ENCODE results near the gene SAYSD1.

SAYSD1 gene

DNA sequence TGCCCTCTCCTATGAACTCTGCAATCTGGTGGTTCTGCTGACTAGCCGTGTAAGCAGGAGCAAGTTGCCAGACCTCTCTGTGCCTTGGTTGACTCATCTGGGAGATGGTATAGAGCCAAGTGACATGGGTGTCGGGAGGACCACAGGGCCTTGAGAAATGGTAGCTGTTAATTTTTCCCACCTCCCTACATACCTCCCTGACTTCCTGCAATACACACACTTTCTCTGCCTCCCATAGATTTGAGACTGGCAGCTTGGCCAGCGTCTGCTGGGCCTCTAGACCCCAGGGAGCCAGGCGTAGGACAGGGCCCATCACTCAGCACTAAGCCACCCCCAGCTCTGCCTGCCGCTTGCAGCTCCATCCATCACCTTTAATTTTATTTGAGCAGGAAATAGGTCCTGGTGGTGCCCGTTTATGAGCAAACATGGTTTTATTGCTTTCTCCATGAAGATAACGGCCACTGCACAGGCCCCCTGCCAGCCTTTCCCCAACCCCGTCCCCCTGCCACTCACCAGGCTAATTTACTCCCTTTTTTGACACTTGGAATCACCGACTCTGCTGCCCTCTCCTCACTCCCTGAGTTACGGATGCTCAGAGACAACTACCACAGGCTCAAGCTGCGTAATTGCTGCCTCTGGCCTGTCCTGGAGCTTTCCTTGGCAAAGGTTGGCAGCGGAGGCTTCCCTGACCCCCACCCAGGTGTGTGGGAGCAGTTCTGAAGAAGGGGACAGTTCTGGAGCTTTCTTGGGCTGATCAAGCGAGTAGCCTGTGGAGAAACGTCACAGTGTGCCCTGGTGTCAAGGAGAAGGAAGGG is 55.3 kb downstream of the SAYSD1 start:
- H3K36me3 Mint-ChIP-seq = no peaks in the 10 kb centered on the region
- no peaks in the 10 kb centered on the region for H3K27me3 Mint-ChIP-seq
- H3K4me3 Mint-ChIP-seq = no peak overlapping the region
- H3K9me3 Mint-ChIP-seq = no peaks in the 10 kb centered on the region
- H3K4me1 Mint-ChIP-seq = no peaks in the 10 kb centered on the region
- H3K27ac Mint-ChIP-seq = no peak overlapping the region

DNA sequence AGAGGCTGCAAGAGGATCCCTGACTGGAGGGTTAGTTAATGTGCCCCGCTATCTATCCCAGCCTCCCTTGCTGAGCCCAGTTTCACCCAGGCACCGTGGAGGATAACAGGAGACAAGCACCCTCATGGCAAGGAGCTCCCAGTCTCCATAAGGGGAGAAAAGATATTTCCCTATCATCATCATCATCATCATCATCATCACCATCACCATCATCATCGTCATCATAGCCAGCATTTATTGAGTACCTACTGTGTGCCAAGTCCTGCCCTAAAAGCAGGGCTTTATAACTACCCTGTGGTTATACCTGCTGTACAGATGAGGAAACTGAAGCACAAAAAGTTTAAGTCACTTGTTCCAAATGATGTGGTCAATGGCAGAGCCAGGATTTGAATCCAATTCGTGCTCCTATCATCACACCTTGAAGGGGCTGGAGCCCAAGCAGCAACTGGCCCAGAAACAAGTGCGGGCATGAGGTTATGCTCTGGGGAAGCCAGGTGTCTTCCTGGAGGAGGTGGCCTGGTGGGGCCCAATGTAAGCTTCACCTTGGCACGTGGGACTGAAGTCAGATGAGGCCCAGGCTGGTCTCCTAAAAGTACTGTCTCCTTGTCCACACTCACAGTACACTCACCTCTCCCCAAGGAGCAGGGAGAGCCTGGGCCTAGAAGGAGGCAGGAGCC is 56.4 kb downstream of the SAYSD1 start:
- H3K36me3 Mint-ChIP-seq = no peaks in the 10 kb centered on the region
- H3K4me1 Mint-ChIP-seq = no peaks in the 10 kb centered on the region
- H3K27me3 Mint-ChIP-seq = no peaks in the 10 kb centered on the region
- H3K9me3 Mint-ChIP-seq = no peaks in the 10 kb centered on the region
- H3K27ac Mint-ChIP-seq = no peak overlapping the region
- no peak overlapping the region for H3K4me3 Mint-ChIP-seq

DNA sequence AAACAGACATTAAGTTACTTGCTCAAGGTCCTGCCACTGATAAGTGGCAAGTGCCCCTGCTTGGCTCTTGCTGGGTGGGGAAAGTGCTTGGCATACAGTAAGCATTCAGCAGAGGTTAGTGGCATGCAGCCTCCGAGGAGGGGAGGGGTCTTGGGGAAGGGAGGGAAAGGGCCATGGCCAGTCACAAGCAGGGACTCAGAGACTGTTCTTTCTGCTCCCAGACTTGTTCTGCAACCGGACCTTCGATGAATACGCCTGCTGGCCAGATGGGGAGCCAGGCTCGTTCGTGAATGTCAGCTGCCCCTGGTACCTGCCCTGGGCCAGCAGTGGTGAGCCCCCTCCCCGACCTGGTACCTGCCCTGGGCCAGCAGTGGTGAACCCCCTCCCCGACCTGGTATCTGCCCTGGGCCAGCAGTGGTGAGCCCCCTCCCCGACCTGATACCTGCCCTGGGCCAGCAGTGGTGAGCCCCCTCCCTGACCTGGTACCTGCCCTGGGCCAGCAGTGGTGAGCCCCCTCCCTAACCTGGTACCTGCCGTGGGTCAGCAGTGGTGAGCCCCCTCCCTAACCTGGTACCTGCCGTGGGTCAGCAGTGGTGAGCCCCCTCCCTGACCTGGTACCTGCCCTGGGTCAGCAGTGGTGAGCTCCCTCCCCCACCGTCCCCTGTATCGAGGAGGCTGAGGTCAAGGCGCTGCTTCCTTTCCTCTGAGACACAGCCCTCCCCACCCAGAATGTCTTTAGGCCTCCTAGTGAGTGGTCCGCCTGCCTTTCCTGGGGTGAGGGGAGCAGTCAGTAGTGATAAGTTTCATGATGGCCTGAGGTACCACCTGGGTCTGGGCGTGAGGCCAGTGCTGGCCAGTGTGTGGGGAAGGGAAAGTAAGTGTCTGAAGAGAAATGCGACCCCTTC is 57.5 kb downstream of the SAYSD1 start:
- no peak overlapping the region for H3K4me3 Mint-ChIP-seq
- H3K36me3 Mint-ChIP-seq = no peaks in the 10 kb centered on the region
- H3K4me1 Mint-ChIP-seq = peaks cover 3% of the 10 kb centered on the region
- no peak overlapping the region for H3K27ac Mint-ChIP-seq
- H3K27me3 Mint-ChIP-seq = no peaks in the 10 kb centered on the region
- no peaks in the 10 kb centered on the region for H3K9me3 Mint-ChIP-seq

DNA sequence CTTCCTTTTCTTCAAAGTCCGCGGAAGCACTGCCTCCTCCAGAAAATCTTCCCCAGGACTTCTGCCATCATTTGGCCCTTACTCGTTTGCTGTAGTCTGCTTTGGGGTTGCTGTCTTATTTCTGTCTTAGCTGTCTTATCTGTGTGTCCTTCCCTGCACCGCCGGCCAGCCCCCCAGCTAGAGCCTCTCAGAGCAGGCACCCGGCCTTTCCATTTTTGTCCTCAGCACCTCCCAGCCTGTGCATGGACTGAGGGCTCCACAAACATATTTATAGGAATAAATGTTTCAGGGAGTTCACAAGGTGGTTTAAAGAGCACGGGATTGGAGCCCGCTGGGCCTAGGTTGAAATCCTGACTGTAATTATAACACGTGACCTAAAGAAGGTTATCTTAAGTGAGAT is 58.3 kb downstream of the SAYSD1 start:
- Mint-ChIP-seq H3K36me3 (no peaks in the 10 kb centered on the region), H3K27ac (no peak overlapping the region), H3K4me1 (peaks cover 7% of the 10 kb centered on the region)

DNA sequence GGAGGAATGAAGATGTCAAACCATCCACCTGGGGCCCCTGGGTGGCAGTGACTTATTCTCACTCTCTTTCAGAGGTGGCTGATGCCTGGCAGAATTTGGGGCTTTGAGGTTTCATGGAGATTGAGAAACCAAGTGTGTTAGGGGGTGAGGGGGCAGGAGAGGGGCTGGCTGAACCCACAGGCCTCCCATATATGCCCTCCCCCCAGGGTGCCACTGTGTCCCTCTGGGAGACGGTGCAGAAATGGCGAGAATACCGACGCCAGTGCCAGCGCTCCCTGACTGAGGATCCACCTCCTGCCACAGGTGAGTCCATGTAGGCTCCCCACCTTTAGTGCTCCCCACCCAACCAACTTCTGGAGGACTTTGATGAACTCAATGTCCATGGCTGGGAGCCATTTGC is 58.8 kb downstream of the SAYSD1 start:
- no peak overlapping the region for H3K4me3 Mint-ChIP-seq
- H3K9me3 Mint-ChIP-seq = no peaks in the 10 kb centered on the region
- H3K4me1 Mint-ChIP-seq = peaks cover 12% of the 10 kb centered on the region
- no peaks in the 10 kb centered on the region for H3K27me3 Mint-ChIP-seq
- no peaks in the 10 kb centered on the region for H3K36me3 Mint-ChIP-seq
- H3K27ac Mint-ChIP-seq = no peak overlapping the region

More for the DNA sequence above, 58.3 kb downstream of the SAYSD1 start:
- H3K4me3 Mint-ChIP-seq = no peak overlapping the region
- H3K9me3 Mint-ChIP-seq = no peaks in the 10 kb centered on the region
- H3K27me3 Mint-ChIP-seq = no peaks in the 10 kb centered on the region

DNA sequence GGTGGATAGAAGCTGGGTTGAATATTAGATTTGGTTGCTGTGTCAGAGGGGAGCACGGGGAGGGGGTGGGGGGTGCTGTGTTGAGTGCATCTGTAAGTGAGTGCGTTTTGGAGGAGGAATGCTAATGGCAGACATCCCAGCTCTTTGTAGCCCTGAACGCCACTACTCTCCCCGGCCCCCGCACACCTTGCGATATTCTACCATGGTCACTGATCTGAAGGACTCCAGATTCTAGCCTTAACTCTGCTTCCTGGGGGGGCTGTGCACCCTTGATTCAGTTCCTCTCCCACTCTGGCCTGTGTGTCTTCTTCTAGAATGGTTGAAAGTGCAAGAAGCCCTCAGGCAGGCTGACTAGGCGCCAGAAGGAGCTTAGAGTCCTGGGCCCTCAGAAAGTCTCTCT is 59.3 kb downstream of the SAYSD1 start:
- no peaks in the 10 kb centered on the region for H3K36me3 Mint-ChIP-seq
- H3K27me3 Mint-ChIP-seq = no peaks in the 10 kb centered on the region
- H3K27ac Mint-ChIP-seq = no peak overlapping the region
- peaks cover 16% of the 10 kb centered on the region for H3K4me1 Mint-ChIP-seq
- no peak overlapping the region for H3K4me3 Mint-ChIP-seq
- no peaks in the 10 kb centered on the region for H3K9me3 Mint-ChIP-seq

DNA sequence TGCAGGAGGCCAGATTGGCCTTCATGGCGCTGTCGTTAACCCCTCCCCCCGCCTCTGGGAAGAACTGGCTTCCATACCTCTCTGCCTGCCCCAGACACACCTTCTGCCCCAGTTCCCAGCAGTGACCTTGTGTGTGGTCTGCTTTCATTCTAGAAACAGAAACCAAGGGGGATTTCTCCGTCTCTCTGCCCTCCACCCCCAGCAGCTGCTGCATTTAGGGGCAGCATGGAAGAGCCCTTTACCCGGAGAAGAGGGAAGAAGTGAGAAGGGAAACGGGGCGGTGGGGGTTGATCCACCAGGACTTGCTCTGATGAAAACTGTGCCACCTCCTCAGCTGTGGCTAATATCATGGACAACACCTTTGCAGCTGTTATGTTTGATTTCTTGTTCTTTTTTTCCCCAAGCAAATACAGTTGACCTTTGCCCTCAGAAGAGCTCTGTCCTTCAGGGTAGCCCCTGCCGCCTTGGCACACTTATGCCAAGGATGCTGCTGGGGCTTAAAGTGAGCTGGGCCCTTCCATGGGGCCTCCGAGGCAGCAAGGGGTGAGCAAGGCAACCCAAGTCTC is 60.3 kb downstream of the SAYSD1 start:
- Mint-ChIP-seq H3K4me3 (no peak overlapping the region), H3K9me3 (no peaks in the 10 kb centered on the region), H3K27ac (no peak overlapping the region), H3K4me1 (peaks cover 25% of the 10 kb centered on the region), H3K36me3 (no peaks in the 10 kb centered on the region), H3K27me3 (peaks cover 6% of the 10 kb centered on the region)
